G401.6 (cell line): ENCODE data around the gene ZNF524.
A peak's percentile ranks its signal among the peaks of the same experiment; 100 is the strongest.

Experiments
- FAIRE-seq: peaks from 2 replicates; lab custom pipeline; 2012; peaks lifted over from hg19 to GRCh38; lab: Jason Lieb, UNC

ZNF524 gene

DNA sequence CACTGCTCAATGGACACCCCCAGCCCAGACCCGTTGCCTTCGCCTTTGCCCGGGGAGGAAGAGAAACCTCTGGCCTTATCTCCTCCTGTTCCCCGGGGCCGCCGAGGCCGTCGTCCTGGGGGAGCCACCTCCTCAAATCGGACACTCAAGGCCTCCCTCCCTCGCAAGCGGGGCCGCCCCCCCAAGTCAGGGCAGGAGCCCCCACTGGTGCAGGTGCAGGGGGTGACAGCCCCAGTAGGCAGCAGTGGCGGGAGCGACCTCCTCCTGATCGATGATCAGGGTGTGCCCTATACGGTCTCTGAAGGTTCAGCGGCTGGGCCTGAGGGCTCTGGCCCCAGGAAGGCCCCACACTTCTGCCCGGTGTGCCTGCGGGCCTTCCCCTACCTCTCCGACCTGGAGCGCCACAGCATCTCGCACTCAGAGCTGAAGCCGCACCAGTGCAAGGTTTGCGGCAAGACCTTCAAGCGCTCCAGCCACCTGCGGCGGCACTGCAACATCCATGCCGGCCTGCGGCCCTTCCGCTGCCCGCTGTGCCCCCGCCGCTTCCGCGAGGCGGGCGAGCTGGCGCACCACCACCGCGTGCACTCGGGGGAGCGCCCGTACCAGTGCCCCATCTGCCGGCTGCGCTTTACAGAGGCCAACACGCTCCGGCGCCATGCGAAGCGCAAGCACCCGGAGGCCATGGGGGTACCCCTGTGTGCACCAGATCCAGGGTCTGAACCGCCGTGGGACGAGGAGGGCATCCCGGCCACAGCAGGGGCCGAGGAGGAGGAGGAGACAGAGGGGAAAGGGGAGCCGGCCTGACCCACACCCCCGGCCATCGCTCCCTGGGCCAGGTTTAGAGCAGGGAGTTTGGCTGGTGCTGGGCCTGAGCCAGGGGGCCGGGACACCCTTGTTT lies 2.3 kb downstream of the ZNF524 start:
- no peak for FAIRE-seq

DNA sequence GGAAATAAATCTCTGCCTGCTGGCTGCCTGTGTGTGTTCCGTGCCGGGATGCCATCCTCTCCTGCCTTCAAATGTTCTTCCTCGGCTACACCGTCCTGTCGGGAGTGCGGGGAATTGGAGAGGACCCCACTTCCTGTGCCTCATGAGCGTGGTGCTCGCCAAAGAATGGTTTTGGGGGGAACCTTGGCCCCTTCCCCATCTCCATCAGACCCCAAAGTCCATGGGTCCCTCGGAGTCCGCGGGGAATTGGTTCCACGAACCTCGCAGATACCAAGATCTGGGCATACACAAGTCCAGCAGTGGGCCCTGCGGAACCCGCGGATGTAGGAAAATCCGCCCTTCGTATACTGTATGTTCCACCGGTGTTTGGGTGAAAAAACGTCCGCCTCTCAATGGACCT lies 3.0 kb downstream of the ZNF524 start:
- FAIRE-seq = no peak

DNA sequence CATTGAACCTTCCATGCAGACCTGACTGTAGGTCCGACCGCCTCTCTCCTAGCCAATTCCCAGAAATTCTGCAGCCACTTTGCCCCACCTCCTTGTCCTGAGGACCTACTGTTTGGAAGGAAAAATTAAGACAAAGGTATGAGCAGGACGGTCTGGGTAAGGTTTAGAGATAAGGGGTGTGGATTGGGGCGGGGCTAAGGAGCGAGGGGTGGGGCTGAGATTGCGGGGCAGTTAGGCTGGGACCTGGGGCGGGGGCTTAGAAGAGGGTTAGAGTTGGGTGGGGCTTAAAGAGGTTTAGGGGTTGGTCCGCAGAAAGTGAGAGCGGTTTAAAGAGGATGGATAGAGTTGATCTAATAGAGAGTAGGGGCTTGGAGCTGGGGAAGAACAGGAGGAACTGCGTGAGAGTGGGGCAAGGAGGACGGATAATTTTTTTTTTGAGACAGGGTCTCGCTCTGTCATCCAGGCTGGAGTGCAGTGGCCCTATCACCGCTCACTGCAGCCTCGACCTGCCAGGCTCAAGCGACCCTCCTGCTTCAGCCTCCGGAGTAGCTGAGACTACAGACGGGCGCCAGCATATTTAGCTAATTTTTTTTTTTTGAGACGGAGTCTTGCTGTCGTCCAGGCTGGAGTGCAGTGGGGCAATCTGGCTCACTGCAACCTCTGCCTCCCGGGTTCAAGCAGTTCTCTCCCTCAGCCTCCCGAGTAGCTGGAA lies 3.6 kb downstream of the ZNF524 start:
- FAIRE-seq = no peak

DNA sequence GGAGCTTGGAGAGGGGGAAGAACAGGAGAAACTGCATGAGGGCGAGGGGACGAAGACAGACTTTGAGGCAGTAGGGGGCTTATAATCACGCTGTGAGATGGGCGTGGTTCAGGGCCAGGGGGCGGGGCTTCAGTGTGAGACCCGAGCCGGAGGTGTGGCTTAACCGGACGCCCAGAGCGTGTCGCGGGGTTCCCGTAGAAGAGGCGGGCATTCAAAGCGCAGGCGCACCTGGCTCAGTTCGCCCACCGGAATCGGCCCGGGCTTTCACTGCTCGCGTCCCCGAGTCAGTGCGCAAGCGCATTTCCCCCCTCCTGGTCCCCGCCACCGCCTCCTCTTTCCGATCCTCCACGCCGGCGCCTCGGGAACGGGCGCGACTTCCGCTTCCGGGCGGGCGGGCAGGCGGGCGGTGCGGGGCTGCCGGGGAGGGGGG lies 5.1 kb downstream of the ZNF524 start:
- peak; percentile 96 for FAIRE-seq

DNA sequence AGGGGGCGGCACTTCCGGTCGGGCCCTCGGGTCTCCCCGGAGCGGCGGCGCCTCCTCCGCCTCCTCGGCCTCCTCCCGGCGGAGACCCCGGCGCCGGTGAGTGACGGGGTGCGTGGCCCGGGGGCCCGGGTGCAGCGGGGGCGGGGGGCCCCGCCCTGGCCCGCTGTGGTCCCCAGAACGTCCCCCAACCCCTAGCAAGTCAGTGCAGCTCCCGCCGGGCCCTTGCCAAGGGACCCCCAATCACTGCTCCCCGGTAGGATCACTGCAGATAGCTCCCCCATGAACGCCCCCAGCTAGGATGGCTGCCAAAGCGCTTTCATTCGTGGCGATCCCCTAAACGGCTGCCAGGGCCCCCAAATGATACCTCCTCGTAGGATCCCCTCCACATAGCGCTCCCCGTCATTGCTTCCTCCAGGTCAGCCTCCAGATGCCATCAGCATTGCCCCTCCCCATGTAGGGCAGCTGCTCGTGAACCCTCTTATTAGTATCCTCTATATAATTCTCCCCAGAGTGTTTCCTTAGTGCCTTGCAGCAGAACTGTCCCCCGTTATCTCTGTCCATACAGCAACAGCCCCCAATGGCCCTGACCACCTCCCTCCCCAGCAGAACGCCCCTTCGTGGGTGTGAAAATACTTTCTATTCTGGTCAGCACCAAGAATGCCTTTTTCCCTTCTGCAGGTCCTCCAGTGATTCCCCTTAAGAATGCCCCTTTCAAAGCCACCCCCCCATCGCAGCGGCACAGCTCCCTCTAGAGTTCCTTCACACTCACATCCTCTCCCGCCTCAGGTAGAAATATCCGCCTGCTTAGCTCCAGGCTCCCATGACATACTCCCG lies 5.8 kb downstream of the ZNF524 start, which contains the start of gene ZNF865:
Gene ZNF865 (plus strand): TSS at position 11 of the 834 bp plus-strand sequence. CDS start 7,972 bp downstream, outside the sequence.
- FAIRE-seq = peak; percentile 50

DNA sequence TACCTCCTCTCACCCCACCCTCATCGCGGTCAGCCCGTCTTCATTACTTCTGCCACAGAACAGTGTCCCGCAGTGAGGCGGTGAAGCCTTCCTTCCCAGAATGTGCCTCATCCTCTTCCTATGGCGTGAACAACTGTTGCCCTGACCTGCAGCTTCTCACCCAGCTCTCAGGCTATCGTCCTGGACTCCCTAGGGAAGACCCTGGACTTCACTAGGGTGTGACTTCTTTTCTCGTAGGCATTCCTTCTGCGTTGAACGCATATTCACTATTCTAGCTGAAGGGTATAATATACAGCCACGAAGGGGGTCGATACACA lies 6.3 kb downstream of the ZNF524 start:
- no peak for FAIRE-seq

DNA sequence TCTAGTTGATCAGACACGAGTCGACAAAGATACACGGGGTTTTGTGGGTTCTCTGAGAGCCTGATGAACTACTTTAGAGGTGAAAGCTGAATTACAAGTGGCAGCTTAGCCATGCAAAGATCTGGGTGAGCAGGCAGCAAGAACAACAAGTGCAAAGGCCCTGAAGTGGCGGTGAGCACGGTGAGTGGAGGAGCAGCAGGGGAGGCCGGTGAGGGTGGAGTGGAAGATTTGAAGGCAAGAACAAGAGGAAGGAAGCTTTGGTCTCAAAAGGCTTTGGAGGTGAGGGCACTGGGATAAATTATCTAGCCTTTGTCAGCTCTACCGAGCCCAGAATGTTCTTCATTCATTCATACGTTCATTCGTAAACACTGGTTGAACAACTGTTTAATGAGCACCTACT lies 6.7 kb downstream of the ZNF524 start:
- no peak for FAIRE-seq

DNA sequence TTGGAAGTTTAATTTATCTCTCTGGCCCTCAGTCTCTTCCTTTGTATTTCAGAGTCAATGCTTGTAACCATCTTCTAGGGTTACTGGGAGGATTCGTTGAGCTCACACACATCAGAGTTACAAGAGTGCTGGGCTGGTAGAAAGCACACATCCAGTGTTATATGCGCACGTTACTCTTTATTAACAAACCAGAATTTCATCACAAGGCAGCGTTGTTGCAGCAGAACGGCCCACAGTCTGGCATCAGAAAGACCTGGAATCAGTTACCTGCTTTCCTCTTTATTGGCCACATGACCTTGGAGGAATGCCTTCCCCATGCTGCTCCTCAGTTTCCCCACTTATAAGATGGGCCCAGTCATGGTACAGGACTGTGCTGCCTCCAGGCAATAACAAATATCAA lies 9.2 kb downstream of the ZNF524 start:
- no peak for FAIRE-seq

DNA sequence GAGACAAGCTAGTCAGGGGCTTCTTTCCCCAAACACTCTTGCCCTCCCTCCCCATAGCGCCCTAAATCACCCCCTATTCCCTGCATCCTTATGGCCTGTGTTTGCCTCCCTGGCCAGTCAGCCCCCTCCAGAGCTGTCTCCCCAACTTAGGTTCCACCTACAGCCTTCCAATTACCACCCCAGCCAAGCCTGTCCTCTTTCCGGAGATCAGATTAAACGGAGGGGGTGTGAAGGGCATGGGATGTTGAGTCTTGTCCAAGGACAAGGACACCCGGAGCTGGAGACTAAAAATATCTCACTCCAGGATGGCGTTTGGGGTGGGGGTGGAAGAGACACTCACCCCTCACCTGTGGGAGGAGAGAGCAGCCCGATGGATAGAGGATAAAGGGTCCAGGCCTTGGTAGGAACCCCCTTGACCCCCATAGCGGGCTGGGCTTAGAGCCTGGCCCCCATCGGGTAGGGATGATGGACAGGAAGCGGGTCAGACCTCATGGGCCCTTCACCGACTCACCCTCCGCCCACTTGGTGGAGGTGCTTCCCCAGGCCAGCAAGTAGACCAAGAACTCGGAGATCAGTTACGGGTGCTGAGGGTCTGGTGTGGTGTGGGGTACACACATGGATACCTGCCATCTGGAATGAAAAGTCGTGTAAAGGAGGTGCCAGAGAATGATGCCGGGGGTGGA lies 11.4 kb downstream of the ZNF524 start:
- no peak for FAIRE-seq

DNA sequence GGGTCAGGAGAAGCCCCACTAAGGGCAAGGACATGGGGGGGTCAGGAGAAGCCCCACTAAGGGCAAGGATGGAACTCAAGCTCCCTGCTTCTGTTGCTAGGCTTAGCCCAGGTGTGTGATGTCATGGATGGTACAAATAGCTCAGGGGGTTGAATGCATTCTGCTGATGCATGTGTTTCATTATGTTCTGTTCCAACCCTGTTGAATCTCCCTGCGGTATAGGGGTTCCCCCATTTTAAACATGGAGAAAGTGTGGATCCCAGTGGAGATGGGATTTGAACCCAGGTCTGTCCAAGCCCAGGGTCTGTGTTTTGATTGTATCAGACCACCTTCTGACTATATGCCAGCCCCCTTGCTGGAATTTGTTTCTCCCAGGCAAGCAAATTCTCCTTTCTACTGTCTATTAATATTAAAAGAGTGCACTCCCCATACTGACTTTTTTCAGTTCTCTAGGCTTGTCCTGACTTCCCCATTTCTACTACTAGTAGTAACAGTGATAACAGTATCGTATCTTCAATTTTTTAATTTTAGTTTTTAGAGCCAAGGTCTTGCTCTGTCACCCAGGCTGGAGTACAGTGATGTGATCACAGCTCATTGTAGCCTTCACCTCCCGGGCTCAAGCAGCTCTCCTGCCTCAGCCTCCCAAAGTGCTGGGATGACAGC lies 12.0 kb downstream of the ZNF524 start:
- FAIRE-seq = no peak

DNA sequence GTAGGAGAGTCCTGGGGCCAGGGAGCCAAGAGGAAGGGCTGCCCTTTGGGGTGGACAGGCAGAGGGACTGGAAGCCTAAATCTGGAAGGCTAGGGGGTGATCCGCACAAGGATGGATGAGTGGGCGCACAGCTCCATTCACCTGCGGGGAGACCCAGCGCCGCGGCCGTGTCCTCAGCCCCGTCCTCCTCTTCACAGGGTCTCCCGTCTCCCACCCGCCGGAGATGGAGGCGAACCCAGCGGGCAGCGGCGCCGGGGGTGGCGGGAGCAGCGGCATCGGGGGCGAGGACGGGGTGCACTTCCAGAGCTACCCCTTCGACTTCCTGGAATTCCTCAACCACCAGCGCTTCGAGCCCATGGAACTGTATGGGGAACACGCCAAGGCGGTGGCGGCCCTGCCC lies 13.3 kb downstream of the ZNF524 start:
- no peak for FAIRE-seq

DNA sequence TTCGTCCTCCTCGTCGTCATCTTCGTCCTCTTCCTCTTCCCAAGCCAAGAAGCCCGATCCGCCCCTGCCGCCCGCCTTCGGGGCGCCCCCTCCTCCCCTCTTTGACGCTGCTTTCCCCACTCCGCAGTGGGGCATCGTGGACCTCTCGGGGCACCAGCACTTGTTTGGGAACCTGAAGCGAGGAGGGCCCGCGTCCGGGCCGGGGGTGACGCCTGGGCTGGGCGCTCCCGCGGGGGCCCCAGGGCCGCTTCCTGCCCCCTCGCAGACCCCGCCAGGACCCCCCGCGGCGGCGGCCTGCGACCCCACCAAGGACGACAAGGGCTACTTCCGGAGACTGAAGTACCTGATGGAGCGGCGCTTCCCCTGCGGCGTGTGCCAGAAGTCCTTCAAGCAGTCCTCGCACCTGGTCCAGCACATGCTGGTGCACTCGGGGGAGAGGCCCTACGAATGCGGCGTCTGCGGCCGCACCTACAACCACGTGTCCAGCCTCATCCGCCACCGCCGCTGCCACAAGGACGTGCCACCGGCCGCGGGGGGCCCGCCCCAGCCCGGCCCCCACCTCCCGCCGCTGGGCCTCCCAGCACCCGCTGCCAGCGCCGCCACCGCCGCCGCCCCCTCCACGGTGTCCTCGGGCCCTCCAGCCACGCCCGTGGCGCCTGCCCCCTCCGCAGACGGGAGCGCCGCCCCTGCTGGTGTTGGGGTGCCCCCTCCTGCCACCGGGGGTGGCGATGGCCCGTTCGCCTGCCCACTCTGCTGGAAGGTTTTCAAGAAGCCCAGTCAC lies 14.0 kb downstream of the ZNF524 start:
- no peak for FAIRE-seq

DNA sequence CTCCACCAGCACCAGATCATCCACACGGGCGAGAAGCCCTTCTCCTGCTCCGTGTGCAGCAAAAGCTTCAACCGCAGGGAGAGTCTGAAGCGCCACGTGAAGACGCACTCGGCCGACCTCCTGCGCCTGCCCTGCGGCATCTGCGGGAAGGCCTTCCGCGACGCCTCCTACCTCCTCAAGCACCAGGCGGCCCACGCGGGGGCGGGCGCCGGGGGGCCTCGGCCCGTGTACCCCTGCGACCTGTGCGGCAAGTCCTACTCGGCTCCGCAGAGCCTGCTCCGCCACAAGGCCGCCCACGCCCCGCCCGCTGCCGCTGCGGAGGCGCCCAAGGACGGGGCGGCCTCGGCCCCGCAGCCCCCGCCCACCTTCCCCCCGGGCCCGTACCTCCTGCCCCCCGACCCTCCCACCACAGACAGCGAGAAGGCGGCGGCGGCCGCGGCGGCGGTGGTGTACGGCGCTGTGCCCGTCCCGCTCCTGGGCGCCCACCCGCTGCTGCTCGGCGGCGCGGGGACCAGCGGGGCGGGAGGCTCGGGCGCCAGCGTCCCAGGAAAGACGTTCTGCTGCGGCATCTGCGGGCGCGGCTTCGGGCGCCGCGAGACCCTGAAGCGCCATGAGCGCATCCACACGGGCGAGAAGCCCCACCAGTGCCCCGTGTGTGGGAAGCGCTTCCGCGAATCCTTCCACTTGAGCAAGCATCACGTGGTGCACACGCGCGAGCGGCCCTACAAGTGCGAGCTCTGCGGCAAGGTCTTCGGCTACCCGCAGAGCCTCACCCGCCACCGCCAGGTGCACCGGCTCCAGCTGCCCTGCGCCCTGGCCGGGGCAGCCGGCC lies 14.8 kb downstream of the ZNF524 start:
- FAIRE-seq = no peak

DNA sequence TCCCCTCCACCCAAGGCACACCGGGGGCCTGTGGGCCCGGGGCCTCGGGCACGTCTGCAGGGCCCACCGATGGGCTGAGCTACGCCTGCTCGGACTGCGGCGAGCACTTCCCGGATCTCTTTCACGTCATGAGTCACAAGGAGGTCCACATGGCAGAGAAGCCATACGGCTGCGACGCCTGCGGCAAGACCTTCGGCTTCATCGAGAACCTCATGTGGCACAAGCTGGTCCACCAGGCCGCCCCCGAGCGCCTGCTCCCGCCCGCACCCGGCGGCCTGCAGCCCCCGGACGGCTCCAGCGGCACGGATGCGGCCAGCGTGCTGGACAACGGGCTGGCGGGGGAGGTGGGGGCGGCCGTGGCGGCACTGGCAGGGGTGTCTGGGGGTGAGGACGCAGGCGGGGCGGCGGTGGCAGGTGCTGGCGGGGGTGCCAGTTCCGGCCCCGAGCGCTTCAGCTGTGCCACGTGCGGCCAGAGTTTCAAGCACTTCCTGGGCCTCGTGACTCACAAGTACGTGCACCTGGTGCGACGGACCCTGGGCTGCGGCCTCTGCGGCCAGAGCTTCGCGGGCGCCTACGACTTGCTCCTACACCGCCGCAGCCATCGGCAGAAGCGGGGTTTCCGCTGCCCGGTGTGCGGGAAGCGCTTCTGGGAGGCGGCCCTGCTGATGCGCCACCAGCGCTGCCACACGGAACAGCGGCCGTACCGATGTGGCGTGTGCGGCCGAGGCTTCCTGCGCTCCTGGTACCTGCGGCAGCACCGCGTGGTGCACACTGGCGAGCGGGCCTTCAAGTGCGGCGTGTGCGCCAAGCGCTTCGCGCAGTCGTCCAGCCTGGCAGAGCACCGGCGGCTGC lies 15.7 kb downstream of the ZNF524 start:
- no peak for FAIRE-seq

DNA sequence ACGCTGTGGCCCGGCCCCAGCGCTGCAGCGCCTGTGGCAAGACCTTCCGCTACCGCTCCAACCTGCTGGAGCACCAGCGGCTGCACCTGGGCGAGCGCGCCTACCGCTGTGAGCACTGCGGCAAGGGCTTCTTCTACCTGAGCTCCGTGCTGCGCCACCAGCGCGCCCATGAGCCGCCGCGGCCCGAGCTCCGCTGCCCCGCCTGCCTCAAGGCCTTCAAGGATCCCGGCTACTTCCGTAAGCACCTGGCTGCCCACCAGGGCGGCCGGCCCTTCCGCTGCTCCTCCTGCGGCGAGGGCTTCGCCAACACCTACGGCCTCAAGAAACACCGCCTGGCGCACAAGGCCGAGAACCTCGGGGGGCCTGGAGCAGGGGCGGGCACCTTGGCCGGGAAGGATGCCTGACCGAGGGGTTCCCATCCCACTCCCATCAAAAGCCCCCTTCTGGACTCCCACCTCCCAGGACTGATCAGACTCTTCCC lies 16.3 kb downstream of the ZNF524 start:
- no peak for FAIRE-seq

DNA sequence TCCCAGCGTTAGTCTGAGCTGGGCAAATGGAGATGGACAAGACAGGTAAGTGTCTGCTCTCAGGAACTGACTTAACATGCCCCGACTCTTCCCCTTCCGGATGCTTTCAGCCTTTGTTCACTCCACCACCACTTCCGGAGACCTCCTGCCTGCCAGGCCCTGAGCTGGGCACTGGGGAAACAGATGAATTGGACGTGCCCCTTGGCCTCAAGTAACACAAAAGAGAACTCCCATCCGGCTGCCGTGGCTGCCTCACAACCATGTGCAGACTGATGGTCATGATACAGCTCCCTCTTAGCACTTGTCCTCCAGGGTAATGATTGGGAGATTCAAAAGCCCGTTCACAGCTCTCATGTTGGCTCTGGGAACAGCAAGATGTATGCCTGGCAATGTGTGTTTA lies 17.3 kb downstream of the ZNF524 start:
- no peak for FAIRE-seq

DNA sequence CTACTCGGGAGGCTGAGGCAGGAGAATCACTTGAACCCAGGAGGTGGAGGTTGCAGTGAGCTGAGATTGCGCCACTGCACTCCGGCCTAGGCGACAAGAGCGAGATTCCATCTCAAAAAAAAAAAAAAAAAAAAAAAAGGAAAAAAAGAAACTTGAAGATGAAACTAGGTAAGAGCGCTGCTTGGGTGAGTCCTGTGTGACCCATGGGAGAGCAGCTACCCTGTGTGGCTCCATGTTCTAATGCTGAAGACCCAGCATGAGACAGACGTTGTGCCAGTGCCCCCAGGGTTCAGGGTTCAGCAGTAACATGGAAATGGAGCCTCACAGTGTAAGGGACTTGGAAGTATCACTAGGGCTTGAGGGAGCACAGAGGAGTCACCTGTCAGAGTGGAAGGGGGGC lies 18.3 kb downstream of the ZNF524 start:
- no peak for FAIRE-seq

DNA sequence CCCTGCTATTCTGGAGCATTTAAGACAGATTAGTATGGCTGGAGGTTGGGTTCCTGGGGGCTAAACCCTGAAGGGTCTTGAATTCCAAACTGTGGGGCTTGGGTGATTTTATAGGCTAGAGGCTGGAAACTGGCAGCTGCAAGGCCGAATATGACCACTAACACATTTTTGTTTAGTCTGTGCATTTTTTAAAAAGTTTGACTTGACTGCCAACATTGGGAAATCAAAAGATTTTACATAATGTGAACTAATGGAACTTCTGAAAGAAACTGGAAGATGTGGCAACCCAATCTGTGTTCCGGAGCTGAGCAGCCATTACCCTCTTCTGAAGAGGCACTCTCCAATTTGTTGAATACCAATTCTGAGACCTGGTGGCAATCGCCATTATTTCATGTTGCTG lies 19.2 kb downstream of the ZNF524 start:
- no peak for FAIRE-seq
